ENCODE measurements around the gene RAMP1.
A peak's percentile ranks its signal among the peaks of the same experiment; 100 is the strongest.

The RAMP1 gene

DNA sequence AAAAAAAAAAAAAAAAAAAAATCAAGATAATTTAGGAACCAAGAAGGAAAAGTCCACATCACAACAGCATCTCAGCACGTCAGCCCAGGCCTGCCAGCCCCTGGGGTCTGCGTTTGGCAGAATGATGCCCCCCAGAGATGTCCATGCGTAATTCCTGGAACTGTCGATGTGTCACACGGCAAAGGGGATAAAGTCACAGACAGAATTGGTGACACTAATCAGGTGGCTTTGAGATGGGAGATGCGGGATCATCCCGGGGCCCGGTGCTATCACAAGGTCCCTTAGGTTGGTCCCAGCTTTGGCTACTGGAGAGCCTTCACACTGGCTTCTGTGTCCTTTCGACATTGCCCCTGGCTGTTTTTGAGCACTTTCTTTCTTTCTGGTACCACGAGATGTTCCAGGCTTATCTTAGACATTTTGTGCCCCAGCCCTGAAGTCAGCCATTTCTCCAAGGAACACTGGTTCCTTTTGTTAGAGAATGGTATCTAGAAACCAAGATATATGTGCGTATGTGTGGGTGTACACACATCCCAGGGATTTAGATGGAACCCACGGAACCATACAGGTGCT, 20.7 kb downstream of the RAMP1 start:
- Mint-ChIP-seq H3K4me3 (no peak overlapping the region), H3K27me3 (ENCODE audit: low read depth) (peaks cover 8% of the 10 kb centered on the region), H3K4me1 (peaks cover 13% of the 10 kb centered on the region), H3K27ac (no peak overlapping the region), H3K36me3 (ENCODE audit: low read depth) (no peaks in the 10 kb centered on the region), H3K9me3 (no peaks in the 10 kb centered on the region)
- TF ChIP-seq, protein P1, sequence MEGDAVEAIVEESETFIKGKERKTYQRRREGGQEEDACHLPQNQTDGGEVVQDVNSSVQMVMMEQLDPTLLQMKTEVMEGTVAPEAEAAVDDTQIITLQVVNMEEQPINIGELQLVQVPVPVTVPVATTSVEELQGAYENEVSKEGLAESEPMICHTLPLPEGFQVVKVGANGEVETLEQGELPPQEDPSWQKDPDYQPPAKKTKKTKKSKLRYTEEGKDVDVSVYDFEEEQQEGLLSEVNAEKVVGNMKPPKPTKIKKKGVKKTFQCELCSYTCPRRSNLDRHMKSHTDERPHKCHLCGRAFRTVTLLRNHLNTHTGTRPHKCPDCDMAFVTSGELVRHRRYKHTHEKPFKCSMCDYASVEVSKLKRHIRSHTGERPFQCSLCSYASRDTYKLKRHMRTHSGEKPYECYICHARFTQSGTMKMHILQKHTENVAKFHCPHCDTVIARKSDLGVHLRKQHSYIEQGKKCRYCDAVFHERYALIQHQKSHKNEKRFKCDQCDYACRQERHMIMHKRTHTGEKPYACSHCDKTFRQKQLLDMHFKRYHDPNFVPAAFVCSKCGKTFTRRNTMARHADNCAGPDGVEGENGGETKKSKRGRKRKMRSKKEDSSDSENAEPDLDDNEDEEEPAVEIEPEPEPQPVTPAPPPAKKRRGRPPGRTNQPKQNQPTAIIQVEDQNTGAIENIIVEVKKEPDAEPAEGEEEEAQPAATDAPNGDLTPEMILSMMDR (IDR thresholded peaks at IDR 0.05; ENCODE audit: unreplicated experiment in 3 of 3): no peak

DNA sequence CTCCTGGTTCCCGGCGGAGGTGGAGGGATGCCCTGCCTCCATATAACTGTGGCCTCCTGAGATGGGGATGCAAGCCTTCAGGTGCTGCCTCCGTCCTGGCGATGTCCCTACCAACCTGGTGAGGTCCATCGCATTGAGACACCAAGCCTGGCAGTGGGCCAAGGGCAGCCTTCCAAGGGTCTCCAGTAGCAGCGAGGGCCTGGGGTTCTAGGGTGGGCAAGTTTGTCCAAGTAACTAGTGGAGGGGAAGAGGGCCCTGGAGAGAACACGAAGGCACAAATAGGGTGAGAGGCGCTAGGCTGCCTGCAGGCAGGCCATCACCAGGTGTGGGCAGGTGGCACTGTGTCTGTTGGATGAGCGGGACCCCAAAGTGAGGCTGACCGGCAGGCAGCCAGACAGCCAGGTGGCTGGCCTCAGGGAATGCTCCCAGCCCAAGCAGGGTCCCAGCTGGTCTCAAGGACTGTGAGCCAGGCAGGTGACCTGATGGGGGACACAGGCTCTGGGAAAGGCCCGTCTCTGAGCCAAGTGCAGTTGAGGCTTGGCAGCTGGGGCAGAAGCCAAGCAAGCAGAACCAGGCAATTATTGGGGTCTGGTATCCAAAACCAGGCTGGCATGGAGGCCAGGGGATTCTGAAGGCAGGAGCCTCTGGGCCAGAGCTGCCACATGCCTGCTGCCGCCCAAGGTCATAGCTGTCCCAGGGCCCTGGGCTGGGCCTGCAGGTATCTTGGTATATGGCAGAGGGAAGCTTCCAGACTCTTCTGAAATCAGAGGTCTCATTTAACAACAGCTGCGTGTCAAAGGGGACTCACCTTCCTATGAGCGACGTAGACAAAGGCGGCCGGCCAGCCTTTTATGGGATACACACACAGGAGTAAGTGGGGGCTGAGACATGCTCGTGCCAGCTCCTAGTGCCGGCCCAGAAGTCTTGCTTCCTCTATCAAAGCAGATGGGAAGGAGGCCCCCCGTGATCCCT, 23.4 kb downstream of the RAMP1 start:
- H3K4me1 Mint-ChIP-seq: peaks cover 18% of the 10 kb centered on the region
- H3K27me3 Mint-ChIP-seq (ENCODE audit: low read depth): peaks cover 8% of the 10 kb centered on the region
- no peak overlapping the region for H3K4me3 Mint-ChIP-seq
- H3K9me3 Mint-ChIP-seq: no peaks in the 10 kb centered on the region
- H3K27ac Mint-ChIP-seq: peak overlapping the region in 1 of 3 experiments; percentile 42
- H3K36me3 Mint-ChIP-seq (ENCODE audit: low read depth): no peaks in the 10 kb centered on the region
- TF ChIP-seq, protein P1 (IDR thresholded peaks at IDR 0.05; ENCODE audit: unreplicated experiment in 3 of 3): no peak

DNA sequence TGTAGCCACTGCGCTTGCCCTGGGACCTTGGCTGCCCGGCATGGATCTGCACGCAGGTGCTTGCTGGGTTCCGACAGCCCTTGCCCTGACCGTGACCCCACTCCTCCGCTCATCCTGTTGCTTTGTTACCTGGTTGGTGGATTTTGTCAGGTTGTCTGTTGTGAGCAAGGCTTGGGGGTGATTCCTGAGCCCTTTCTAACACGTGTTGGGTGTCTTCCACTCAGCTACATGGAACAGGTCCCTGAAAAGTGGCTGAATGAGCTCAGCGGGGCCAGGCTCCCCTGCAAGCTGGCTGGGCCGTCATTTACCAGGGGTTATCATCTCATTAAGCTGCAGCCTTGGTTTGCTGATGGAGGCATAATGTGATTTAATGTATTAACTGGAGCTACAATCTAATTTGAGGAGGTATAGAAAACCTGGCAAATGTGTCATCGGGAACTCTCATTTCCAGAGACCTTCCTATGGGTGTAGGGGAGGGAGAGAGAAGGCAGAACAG, 24.6 kb downstream of the RAMP1 start:
- Mint-ChIP-seq H3K27ac (peak overlapping the region; percentile 62 to 75 (median 71)), H3K9me3 (no peaks in the 10 kb centered on the region), H3K4me1 (peaks cover 13% of the 10 kb centered on the region), H3K27me3 (ENCODE audit: low read depth) (peaks cover 8% of the 10 kb centered on the region), H3K36me3 (ENCODE audit: low read depth) (no peaks in the 10 kb centered on the region), H3K4me3 (no peak overlapping the region)
- TF ChIP-seq, protein P1 (IDR thresholded peaks at IDR 0.05; ENCODE audit: unreplicated experiment in 3 of 3): no peak

DNA sequence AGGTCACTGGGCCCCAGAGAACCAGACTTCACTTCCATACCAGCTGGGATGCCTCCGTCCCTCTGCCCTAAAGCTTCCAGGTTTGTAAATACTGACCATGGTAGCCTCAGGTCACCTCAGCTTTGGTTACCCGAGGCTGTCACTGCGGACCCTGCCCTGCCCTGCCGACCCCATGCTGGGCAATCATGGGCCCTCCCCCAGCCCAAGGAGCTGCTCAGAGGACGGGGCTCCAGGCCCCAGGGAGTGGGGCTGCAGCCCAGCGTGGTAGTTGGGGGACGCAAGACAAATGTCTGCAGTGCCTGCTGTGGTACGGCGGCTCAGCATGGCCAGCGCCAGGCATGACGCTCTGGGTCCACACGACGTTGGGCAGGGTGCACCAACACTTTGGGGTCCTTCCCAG, 25.3 kb downstream of the RAMP1 start:
- peaks cover 9% of the 10 kb centered on the region for H3K4me1 Mint-ChIP-seq
- H3K36me3 Mint-ChIP-seq (ENCODE audit: low read depth): no peaks in the 10 kb centered on the region
- H3K27ac Mint-ChIP-seq: peak overlapping the region in 2 of 3 experiments; percentile 46 to 86
- TF ChIP-seq, protein P1 (IDR thresholded peaks at IDR 0.05; ENCODE audit: unreplicated experiment in 3 of 3): no peak
- peaks cover 8% of the 10 kb centered on the region for H3K27me3 Mint-ChIP-seq (ENCODE audit: low read depth)
- H3K4me3 Mint-ChIP-seq: no peak overlapping the region
- no peaks in the 10 kb centered on the region for H3K9me3 Mint-ChIP-seq

DNA sequence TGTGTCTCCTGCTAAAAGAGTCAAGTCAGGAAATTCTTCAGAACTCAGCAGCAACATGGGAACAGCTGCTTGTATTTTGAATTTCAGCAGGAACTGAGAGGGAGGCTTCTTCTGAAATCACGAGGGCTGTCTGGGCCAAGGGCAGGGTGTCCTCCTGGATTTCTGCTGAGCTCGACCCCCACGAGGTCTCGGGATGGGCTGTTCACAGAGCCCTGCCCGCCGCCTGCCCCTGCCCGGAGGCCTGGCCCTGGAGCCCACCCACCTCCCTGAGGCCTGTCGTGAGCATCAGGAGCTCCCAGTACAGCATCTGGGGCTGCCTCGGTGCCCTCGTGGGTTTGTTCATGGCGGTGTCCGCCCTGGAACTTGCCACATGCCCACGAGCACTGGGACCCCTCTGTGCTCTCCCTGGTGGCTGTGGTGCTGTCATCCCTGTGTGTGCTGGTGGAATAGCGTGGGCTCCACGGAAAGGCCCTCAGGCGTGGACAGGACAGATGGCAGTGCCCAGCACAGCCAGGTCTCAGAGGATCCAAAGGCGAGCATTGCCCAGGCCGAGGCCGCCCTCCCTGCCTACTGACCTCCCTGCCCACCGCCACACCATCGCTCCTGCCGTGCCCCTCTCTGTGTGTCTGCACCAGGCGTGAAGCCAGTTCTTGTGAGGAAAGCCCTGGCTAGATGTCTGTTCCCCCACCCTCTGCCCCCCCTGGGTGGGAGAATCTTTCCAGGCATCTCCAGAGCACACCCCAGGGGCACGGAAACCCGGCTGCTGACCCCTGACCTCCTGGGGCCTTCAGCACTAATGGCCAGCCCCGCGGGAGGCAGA, 25.9 kb downstream of the RAMP1 start:
- Mint-ChIP-seq H3K4me1 (peaks cover 9% of the 10 kb centered on the region), H3K4me3 (no peak overlapping the region), H3K27me3 (ENCODE audit: low read depth) (peaks cover 8% of the 10 kb centered on the region), H3K9me3 (no peaks in the 10 kb centered on the region), H3K36me3 (ENCODE audit: low read depth) (no peaks in the 10 kb centered on the region), H3K27ac (peak overlapping the region in 2 of 3 experiments; percentile 46 to 86)
- TF ChIP-seq, protein P1 (IDR thresholded peaks at IDR 0.05; ENCODE audit: unreplicated experiment in 3 of 3): no peak

Measured in nephron (organoid).